ENCODE results near the gene BRD9. TPM values are rescaled to one million over a fixed set of nuclear protein-coding genes. Genes with fewer than 3 reads are reported as not detected.
A peak's percentile ranks its signal among the peaks of the same experiment; 100 is the strongest.

Gene BRD9
- total and polyA plus RNA-seq, 10 donors: 26.5 to 82.9 (median 39.1) TPM

DNA sequence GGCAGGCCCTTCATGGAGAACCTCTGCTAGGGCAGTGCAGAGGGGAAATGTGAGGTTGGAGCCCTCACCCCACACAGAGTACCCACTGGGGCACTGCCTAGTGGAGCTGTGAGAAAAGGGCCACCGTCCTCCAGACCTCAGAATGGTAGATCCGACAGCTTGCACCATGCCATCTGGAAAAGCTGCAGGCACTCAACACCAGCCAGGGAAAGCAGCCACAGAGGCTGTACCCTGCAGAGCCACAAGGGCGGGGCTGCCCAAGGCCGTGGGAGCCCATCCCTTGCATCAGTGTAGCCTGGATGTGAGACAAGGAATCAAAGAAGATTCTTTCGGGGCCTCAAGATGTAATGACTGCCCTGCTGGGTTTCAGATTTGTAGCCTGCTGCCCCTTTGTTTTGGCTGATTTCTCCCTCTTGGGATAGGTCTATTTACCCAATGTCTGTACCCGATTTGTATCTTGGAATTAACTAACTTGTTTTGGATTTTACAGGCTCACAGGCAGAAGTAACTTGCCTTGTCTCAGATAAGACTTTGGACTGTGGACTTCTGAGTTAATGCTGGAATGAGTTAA, 25.2 kb downstream of the BRD9 start:
- intact Hi-C loops (cut with DNase I; ENCODE audit: low total_unique reads): no loop called here
- H3K4me3 ChIP-seq: no peak overlapping the region
- WGBS, 5 donors: 95 to 99% (median 98%) methylated on average over 5 to 6 of the region's 6 CpGs
- DNase-seq: no peak
- H3K27me3 ChIP-seq (replicated peaks in 1 of 7): no peaks in the 10 kb centered on the region
- no peak overlapping the region for H3K27ac ChIP-seq
- H3K4me1 ChIP-seq: peaks cover 0 to 6% (median 0%) of the 10 kb centered on the region in 6 donors
- peaks cover 7 to 100% (median 98%) of the 10 kb centered on the region in 6 donors for H3K36me3 ChIP-seq
- TF ChIP-seq POLR2AphosphoS5 (IDR thresholded peaks at IDR 0.05) (no peak), POLR2A (IDR thresholded peaks at IDR 0.05) (no peak)
- TF ChIP-seq, protein P1, sequence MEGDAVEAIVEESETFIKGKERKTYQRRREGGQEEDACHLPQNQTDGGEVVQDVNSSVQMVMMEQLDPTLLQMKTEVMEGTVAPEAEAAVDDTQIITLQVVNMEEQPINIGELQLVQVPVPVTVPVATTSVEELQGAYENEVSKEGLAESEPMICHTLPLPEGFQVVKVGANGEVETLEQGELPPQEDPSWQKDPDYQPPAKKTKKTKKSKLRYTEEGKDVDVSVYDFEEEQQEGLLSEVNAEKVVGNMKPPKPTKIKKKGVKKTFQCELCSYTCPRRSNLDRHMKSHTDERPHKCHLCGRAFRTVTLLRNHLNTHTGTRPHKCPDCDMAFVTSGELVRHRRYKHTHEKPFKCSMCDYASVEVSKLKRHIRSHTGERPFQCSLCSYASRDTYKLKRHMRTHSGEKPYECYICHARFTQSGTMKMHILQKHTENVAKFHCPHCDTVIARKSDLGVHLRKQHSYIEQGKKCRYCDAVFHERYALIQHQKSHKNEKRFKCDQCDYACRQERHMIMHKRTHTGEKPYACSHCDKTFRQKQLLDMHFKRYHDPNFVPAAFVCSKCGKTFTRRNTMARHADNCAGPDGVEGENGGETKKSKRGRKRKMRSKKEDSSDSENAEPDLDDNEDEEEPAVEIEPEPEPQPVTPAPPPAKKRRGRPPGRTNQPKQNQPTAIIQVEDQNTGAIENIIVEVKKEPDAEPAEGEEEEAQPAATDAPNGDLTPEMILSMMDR (IDR thresholded peaks at IDR 0.05 in 8 of 11, conservative IDR thresholded peaks at IDR 0.05 in 3 of 11): no peak
- no peaks in the 10 kb centered on the region for H3K9me3 ChIP-seq

GRCh38 chr5:865771-866170, 26.8 kb downstream of the BRD9 start:
- no peak overlapping the region for H3K27ac ChIP-seq
- 89 to 97% (median 94%) methylated on average over 8 to 10 of the region's 10 CpGs for WGBS, 5 donors
- no peak for DNase-seq
- no peaks in the 10 kb centered on the region for H3K9me3 ChIP-seq
- intact Hi-C loops (cut with DNase I; ENCODE audit: low total_unique reads): no loop called here
- peaks cover 4 to 93% (median 85%) of the 10 kb centered on the region in 6 donors for H3K36me3 ChIP-seq
- H3K4me3 ChIP-seq: no peak overlapping the region
- TF ChIP-seq POLR2A (IDR thresholded peaks at IDR 0.05) (no peak), POLR2AphosphoS5 (IDR thresholded peaks at IDR 0.05) (no peak)
- TF ChIP-seq, protein P1 (IDR thresholded peaks at IDR 0.05 in 8 of 11, conservative IDR thresholded peaks at IDR 0.05 in 3 of 11): no peak
- H3K27me3 ChIP-seq (replicated peaks in 1 of 7): no peaks in the 10 kb centered on the region
- H3K4me1 ChIP-seq: no peaks in the 10 kb centered on the region

- Histone ChIP-seq H3K4me1 (no peaks in the 10 kb centered on the region), H3K27me3 (replicated peaks in 1 of 7) (no peaks in the 10 kb centered on the region), H3K27ac (no peak overlapping the region), H3K36me3 (peaks cover 4 to 90% (median 80%) of the 10 kb centered on the region in 6 donors), H3K9me3 (no peaks in the 10 kb centered on the region), H3K4me3 (no peak overlapping the region)
- no peak for DNase-seq
- no peak for TF ChIP-seq POLR2A (IDR thresholded peaks at IDR 0.05)
- peak in 1 of 3 donors; percentile 44 for TF ChIP-seq POLR2AphosphoS5 (IDR thresholded peaks at IDR 0.05)
- TF ChIP-seq, protein P1 (IDR thresholded peaks at IDR 0.05 in 8 of 11, conservative IDR thresholded peaks at IDR 0.05 in 3 of 11): no peak
- 94 to 97% (median 95%) methylated on average over 16 to 24 of the region's 24 CpGs for WGBS, 5 donors
- intact Hi-C loops (cut with DNase I; ENCODE audit: low total_unique reads): no loop called here
Observed at GRCh38 chr5:865168-865521, 27.5 kb downstream of the BRD9 start.

GRCh38 chr5:864492-865167, 28.0 kb downstream of the BRD9 start:
- Histone ChIP-seq H3K4me1 (no peaks in the 10 kb centered on the region), H3K9me3 (no peaks in the 10 kb centered on the region), H3K4me3 (no peak overlapping the region), H3K27ac (no peak overlapping the region), H3K27me3 (replicated peaks in 1 of 7) (no peaks in the 10 kb centered on the region), H3K36me3 (peaks cover 4 to 90% (median 77%) of the 10 kb centered on the region in 6 donors)
- no peak for TF ChIP-seq POLR2AphosphoS5 (IDR thresholded peaks at IDR 0.05)
- TF ChIP-seq POLR2A (IDR thresholded peaks at IDR 0.05): no peak
- TF ChIP-seq, protein P1 (IDR thresholded peaks at IDR 0.05 in 8 of 11, conservative IDR thresholded peaks at IDR 0.05 in 3 of 11): no peak
- no peak for DNase-seq
- intact Hi-C loops (cut with DNase I; ENCODE audit: low total_unique reads): no loop called here
- WGBS, 5 donors: 86 to 95% (median 92%) methylated on average over 7 to 15 of the region's 15 CpGs
